Gastrocnemius medialis (tissue), 4 donors: ENCODE results near the gene C2orf81. TPM values are rescaled to one million over a fixed set of nuclear protein-coding genes. Genes with fewer than 3 reads are reported as not detected.

Experiments
- ATAC-seq, 2 donors: fragments of 150-250 bp; one replicate each; pipeline ENCODE4 v1.9.1; 2016
- DNase-seq, 2 donors: peaks; one replicate each; pipeline ENCODE4 v3.0.0-alpha.2; 2019
- H3K27ac ChIP-seq, 4 donors: fragments of 200-600 bp; sonication (generic); 1 replicate in 1 of 4; 2 replicates in 3 of 4; pipeline ENCODE4 v1.5.1; 2016 to 2018; ENCODE audit warnings: mild to moderate bottlenecking in 2 of 4, moderate library complexity in 1 of 4
- H3K27me3 ChIP-seq, 3 donors: fragments of 200-600 bp; sonication (generic) in 2 of 3; 1 replicate in 1 of 3; 2 replicates in 2 of 3; pipeline versions ENCODE4 v1.5.1 to v1.6.0; 2016 to 2019; ENCODE audit warnings: mild to moderate bottlenecking in 1 of 3, moderate library complexity in 1 of 3
- H3K36me3 ChIP-seq, 2 donors: fragments of 200-600 bp; sonication (generic) in 1 of 2; one replicate each; pipeline ENCODE4 v1.5.1; 2017 to 2018
- H3K4me1 ChIP-seq, 2 donors: fragments of 200-600 bp; sonication (generic) in 1 of 2; one replicate each; pipeline ENCODE4 v1.5.1; 2016 to 2017; ENCODE audit warnings: mild to moderate bottlenecking in 2 of 2
- H3K4me3 ChIP-seq, 4 donors: fragments of 200-600 bp; sonication (generic) in 3 of 4; 1 replicate in 1 of 4; 2 replicates in 3 of 4; pipeline ENCODE4 v1.5.1; 2016 to 2019; ENCODE audit warnings: mild to moderate bottlenecking in 2 of 4
- H3K9me3 ChIP-seq, 3 donors: fragments of 200-600 bp; sonication (generic) in 2 of 3; 1 replicate in 1 of 3; 2 replicates in 2 of 3; pipeline ENCODE4 v1.5.1; 2016 to 2019
- CTCF ChIP-seq, 5 experiments: fragments of 450-650 bp in 3 of 5; fragments of 200-600 bp in 2 of 5; sonication (generic) in 2 of 5; IDR thresholded peaks in 4 of 5; conservative IDR thresholded peaks in 1 of 5; 1 replicate in 4 of 5; 2 replicates in 1 of 5; pipeline ENCODE4 v1.5.1; 2016 to 2019; ENCODE audit warnings: antibody characterized with exemption in 5 of 5, mild to moderate bottlenecking in 3 of 5, moderate library complexity in 3 of 5
- POLR2A ChIP-seq, 2 donors: fragments of 450-650 bp; IDR thresholded peaks; one replicate each; pipeline ENCODE4 v1.6.1; 2017; ENCODE audit warnings: antibody characterized with exemption in 2 of 2, mild to moderate bottlenecking in 2 of 2, moderate library complexity in 2 of 2
- in situ Hi-C, 4 donors: fragments of 200-750 bp; cut with MboI; loops; one replicate each; pipeline versions ENCODE4 v1.15.0 to v1.8.0; 2017; ENCODE audit warnings: low sequenced_read_pairs in 4 of 4
- intact Hi-C: fragments of 100-400 bp; cut with DNase I; formaldehyde crosslinking; loops from one replicate; pipeline ENCODE4 v1.15.1; 2023; ENCODE audit warnings: low total_unique reads
- total RNA-seq, 4 donors: library from RNA; depleted of rRNA; stranded (reverse); fragments of >200 nt; gene quantifications; one replicate each; pipeline versions ENCODE4 v1.1.0 to v1.2.3, GENCODE V29; 2016

C2orf81 gene
- total RNA-seq, 4 donors from 2014 or later: 0.24 TPM; not detected in 3

- Histone ChIP-seq H3K36me3 (peaks cover 2 to 80% of the 10 kb centered on the region in 2 donors), H3K27me3 (no peaks in the 10 kb centered on the region), H3K4me3 (no peak overlapping the region), H3K9me3 (no peaks in the 10 kb centered on the region), H3K4me1 (peaks cover 0 to 4% of the 10 kb centered on the region in 2 donors), H3K27ac (no peak overlapping the region)
- intact Hi-C loops: no loop called here
- TF ChIP-seq POLR2A (IDR thresholded peaks at IDR 0.05) (no peak), CTCF (IDR thresholded peaks at IDR 0.05 in 4 of 5, conservative IDR thresholded peaks at IDR 0.05 in 1 of 5) (no peak)
- ATAC-seq (no peak), DNase-seq (no peak)
- in situ Hi-C loops: no loop called here
Observed at GRCh38 chr2:74368499-74368898, 52.9 kb downstream of the C2orf81 start.

DNA sequence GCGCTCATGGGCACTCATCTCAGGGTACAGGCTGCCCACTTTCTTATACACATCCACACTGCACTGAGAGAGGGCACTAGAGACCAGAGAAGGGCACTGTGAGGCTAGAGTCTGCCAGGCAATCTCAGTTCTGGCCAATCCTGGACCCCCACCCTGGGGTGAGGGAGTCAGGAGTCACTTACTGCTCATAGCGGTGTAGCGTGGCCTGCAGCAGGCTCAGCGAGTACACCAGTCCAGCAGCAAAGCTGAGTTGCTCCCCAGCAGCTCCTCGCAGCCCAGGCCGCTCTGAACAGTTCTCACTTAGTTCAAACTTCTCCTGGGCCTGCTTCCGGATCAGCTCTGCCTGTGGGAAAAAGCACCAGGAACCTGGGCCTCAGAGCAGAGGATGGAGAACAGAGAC lies 53.6 kb downstream of the C2orf81 start:
- no peak overlapping the region for H3K4me3 ChIP-seq
- intact Hi-C loops: no loop called here
- ATAC-seq: no peak
- no peaks in the 10 kb centered on the region for H3K27me3 ChIP-seq
- no peak for TF ChIP-seq CTCF (IDR thresholded peaks at IDR 0.05 in 4 of 5, conservative IDR thresholded peaks at IDR 0.05 in 1 of 5)
- TF ChIP-seq POLR2A (IDR thresholded peaks at IDR 0.05): no peak
- H3K9me3 ChIP-seq: no peaks in the 10 kb centered on the region
- no peak overlapping the region for H3K27ac ChIP-seq
- H3K36me3 ChIP-seq: peaks cover 2 to 87% of the 10 kb centered on the region in 2 donors
- DNase-seq: no peak
- no peaks in the 10 kb centered on the region for H3K4me1 ChIP-seq
- in situ Hi-C loops: no loop called here

DNA sequence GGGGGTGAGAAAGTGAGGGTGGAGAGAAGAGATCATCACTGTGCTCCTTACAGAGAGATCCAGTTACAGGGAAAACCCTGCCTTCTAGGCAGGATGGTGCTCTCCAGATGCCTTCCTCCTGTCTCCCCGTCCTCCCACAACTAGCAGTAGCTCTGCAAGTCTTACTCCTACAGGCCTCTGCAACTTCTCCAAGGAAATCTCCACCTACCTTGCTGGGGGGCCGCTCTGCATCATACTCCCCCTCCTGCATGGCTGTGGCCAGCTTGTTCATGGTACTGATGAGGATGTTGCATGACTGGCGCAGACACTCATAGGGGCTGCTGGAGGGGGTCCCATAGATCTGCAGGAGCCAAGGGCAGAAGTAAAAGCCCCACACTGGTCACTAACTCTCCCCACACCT lies 55.4 kb downstream of the C2orf81 start:
- in situ Hi-C loops (no loop called here), intact Hi-C loops (no loop called here)
- no peak for TF ChIP-seq POLR2A (IDR thresholded peaks at IDR 0.05)
- no peak for TF ChIP-seq CTCF (IDR thresholded peaks at IDR 0.05 in 4 of 5, conservative IDR thresholded peaks at IDR 0.05 in 1 of 5)
- peaks cover 2 to 100% of the 10 kb centered on the region in 2 donors for H3K36me3 ChIP-seq
- no peaks in the 10 kb centered on the region for H3K27me3 ChIP-seq
- no peak overlapping the region for H3K4me3 ChIP-seq
- no peaks in the 10 kb centered on the region for H3K9me3 ChIP-seq
- H3K27ac ChIP-seq: no peak overlapping the region
- DNase-seq (no peak), ATAC-seq (no peak)
- H3K4me1 ChIP-seq: no peaks in the 10 kb centered on the region

DNA sequence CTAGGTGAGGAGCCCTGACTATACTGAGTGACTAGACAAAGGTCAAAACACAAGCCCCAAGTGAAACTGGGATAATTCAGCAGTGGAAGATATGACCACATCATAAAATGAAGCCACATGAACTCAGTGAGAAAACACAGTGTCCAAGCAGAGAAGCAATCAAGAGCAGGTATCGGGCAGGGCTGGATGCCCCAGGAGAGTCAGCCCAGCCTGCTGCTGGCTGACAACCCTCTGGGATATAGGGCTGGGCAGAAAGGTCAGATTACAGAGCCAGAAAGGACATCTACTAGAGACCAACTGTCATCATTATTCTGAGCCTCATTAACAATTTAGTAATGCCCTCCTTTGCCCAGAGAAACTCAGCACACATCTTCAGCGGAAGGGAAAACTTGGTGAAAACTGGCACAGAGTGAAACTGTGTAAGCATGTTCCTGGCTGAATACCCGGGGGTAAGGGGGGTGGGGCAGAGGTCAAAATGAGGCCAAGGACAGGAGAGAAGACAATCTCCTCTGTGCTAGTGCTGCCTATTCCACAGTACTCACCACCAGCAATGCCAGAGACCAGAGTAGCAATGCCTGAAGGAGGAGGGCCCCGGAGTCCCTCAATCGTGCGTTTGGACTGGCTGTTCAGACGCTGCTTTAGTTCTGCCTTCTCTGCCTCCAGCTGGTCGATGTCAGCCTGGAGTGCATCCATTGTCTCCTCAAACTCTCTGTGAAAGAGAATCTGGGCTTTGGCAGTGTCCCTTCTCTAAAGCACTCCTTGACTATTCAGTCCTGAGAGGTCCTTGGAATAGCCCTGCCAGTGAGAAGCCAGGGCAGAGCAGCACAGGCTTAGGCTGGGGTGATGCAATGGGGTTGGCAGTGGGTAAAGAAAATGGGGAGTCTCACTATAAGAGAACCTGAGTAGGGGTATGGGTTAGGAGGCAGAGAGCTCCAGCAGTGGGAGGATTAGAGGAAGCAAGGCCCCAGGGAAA lies 56.6 kb downstream of the C2orf81 start:
- DNase-seq (no peak), ATAC-seq (peak; percentile 18 to 23)
- Histone ChIP-seq H3K36me3 (peaks cover 2 to 100% of the 10 kb centered on the region in 2 donors), H3K27ac (peak overlapping the region in 1 of 4 donors; percentile 28), H3K27me3 (no peaks in the 10 kb centered on the region), H3K4me3 (no peak overlapping the region), H3K4me1 (no peaks in the 10 kb centered on the region), H3K9me3 (no peaks in the 10 kb centered on the region)
- intact Hi-C loops (no loop called here), in situ Hi-C loops (no loop called here)
- TF ChIP-seq CTCF (IDR thresholded peaks at IDR 0.05 in 4 of 5, conservative IDR thresholded peaks at IDR 0.05 in 1 of 5) (no peak), POLR2A (IDR thresholded peaks at IDR 0.05) (no peak)

Other genes with a start within 250 kb of the C2orf81 start
- gene MOB1A, start 242.7 kb downstream of the C2orf81 start, total RNA-seq: 10 to 100 TPM; 19.9 to 44.3 (median 35.5) TPM
- 10 to 100 TPM; 29.0 to 53.5 (median 32.5) TPM for gene MTHFD2, start 223.0 kb downstream of the C2orf81 start, total RNA-seq
- gene SLC4A5, start 78.2 kb downstream of the C2orf81 start, total RNA-seq: 1 to 10 TPM in 1 of 4 donors, under 1 TPM in 3; 0.24 to 3.8 (median 0.59) TPM
- 100 to 1,000 TPM in 2 of 4 donors, 10 to 100 TPM in 2; 89.8 to 127 (median 103) TPM for gene DCTN1, start 41.3 kb downstream of the C2orf81 start, total RNA-seq
- gene WDR54, start 111 bp upstream of the C2orf81 start, total RNA-seq: 1 to 10 TPM in 2 of 4 donors, under 1 TPM in 2; 0.51 to 2.1 (median 1.4) TPM
- 10 to 100 TPM in 1 of 4 donors, 1 to 10 TPM in 3; 2.2 to 17.6 (median 5.9) TPM for gene RTKN, start 20.3 kb upstream of the C2orf81 start, total RNA-seq
- 10 to 100 TPM; 14.5 to 51.9 (median 41.1) TPM for gene INO80B, start 33.5 kb upstream of the C2orf81 start, total RNA-seq
- gene WBP1, start 36.8 kb upstream of the C2orf81 start, total RNA-seq: 10 to 100 TPM; 10.7 to 17.5 (median 16.5) TPM
- 10 to 100 TPM; 27.2 to 33.9 (median 31.7) TPM for gene MOGS, start 43.8 kb upstream of the C2orf81 start, total RNA-seq
- gene MRPL53, start 51.1 kb upstream of the C2orf81 start, total RNA-seq: 10 to 100 TPM; 26.5 to 48.7 (median 41.5) TPM
- 1 to 10 TPM; 5.5 to 7.3 (median 6.0) TPM for gene CCDC142, start 61.4 kb upstream of the C2orf81 start, total RNA-seq
- 1 to 10 TPM; 6.1 to 9.6 (median 7.7) TPM for gene TTC31, start 61.5 kb upstream of the C2orf81 start, total RNA-seq
- under 1 TPM in 1 of 4 donors, not detected in 3; 0.59 TPM for gene LBX2, start 78.0 kb upstream of the C2orf81 start, total RNA-seq
- 10 to 100 TPM; 14.2 to 23.6 (median 20.0) TPM for gene PCGF1, start 86.1 kb upstream of the C2orf81 start, total RNA-seq
- gene TLX2, start 92.8 kb upstream of the C2orf81 start, total RNA-seq: not detected
- gene DQX1, start 104.6 kb upstream of the C2orf81 start, total RNA-seq: under 1 TPM in 1 of 4 donors, not detected in 3; 0.24 TPM
- gene AUP1, start 108.1 kb upstream of the C2orf81 start, total RNA-seq: 100 to 1,000 TPM; 112 to 148 (median 115) TPM
- gene HTRA2, start 108.3 kb upstream of the C2orf81 start, total RNA-seq: 10 to 100 TPM; 24.2 to 38.5 (median 29.4) TPM
- gene LOXL3, start 132.3 kb upstream of the C2orf81 start, total RNA-seq: 1 to 10 TPM in 1 of 4 donors, under 1 TPM in 3; 0.65 to 1.3 (median 0.95) TPM
- 1 to 10 TPM in 3 of 4 donors, under 1 TPM in 1; 0.51 to 4.1 (median 2.7) TPM for gene DOK1, start 133.1 kb upstream of the C2orf81 start, total RNA-seq
- under 1 TPM in 1 of 4 donors, not detected in 3; 0.20 TPM for gene M1AP, start 226.7 kb upstream of the C2orf81 start, total RNA-seq
- gene SEMA4F, start 232.6 kb upstream of the C2orf81 start, total RNA-seq: 1 to 10 TPM in 3 of 4 donors, under 1 TPM in 1; 0.97 to 1.6 (median 1.4) TPM